MM.1S (cell line): Measurements from ENCODE around the gene CORO1C.
A peak's percentile ranks its signal among the peaks of the same experiment; 100 is the strongest.

Experiments
- DNase-seq: peaks from one replicate; pipeline ENCODE4 v3.0.0-alpha.2; 2015
- H2AFZ ChIP-seq: fragments of 300-600 bp; sonication (generic); 2 replicates; pipeline ENCODE4 v1.6.0; 2016; ENCODE audit warnings: antibody characterized with exemption, low read length
- H3F3A ChIP-seq: fragments of 300-600 bp; sonication (generic); 2 replicates; pipeline ENCODE4 v1.6.1; 2016; ENCODE audit warnings: mild to moderate bottlenecking, antibody characterized with exemption, low read length, moderate library complexity, mixed read lengths; ENCODE audit not compliant: insufficient read depth
- H3K27ac ChIP-seq: fragments of 300-600 bp; sonication (generic); 2 replicates; pipeline ENCODE4 v1.5.1; 2016; ENCODE audit warnings: mild to moderate bottlenecking, low read length
- H3K27me3 ChIP-seq: fragments of 300-600 bp; sonication (generic); replicated peaks from 2 replicates; pipeline ENCODE4 v1.6.0; 2016; ENCODE audit warnings: low read length; ENCODE audit not compliant: insufficient read depth
- H3K36me3 ChIP-seq: fragments of 300-600 bp; sonication (generic); replicated peaks from 2 replicates; pipeline ENCODE4 v1.6.1; 2016; ENCODE audit warnings: mild to moderate bottlenecking, low read length, mixed read lengths; ENCODE audit not compliant: insufficient read depth
- H3K4me1 ChIP-seq: fragments of 300-600 bp; sonication (generic); 2 replicates; pipeline ENCODE4 v1.6.1; 2016; ENCODE audit warnings: low read length, mixed read lengths
- H3K4me2 ChIP-seq: fragments of 300-600 bp; sonication (generic); 2 replicates; pipeline ENCODE4 v1.6.0; 2016; ENCODE audit warnings: low read depth, low read length
- H3K4me3 ChIP-seq: fragments of 300-600 bp; sonication (generic); 2 replicates; pipeline ENCODE4 v1.5.1; 2016; ENCODE audit warnings: low read length, mixed read lengths
- H3K79me2 ChIP-seq: fragments of 300-600 bp; sonication (generic); 2 replicates; pipeline ENCODE4 v1.6.1; 2016; ENCODE audit warnings: mixed run types, low read length, mixed read lengths
- H3K9ac ChIP-seq: fragments of 300-600 bp; sonication (generic); 2 replicates; pipeline ENCODE4 v1.6.1; 2016; ENCODE audit warnings: low read length, mixed read lengths
- H3K9me2 ChIP-seq: fragments of 300-600 bp; sonication (generic); replicated peaks from 2 replicates; pipeline ENCODE4 v1.6.1; 2016; ENCODE audit warnings: mild to moderate bottlenecking, low read length, mixed read lengths; ENCODE audit not compliant: insufficient read depth
- H3K9me3 ChIP-seq: fragments of 300-600 bp; sonication (generic); replicated peaks from 2 replicates; pipeline ENCODE4 v1.6.1; 2016; ENCODE audit warnings: mild to moderate bottlenecking, low read length, mixed read lengths; ENCODE audit not compliant: insufficient read depth
- H4K20me1 ChIP-seq: fragments of 300-600 bp; sonication (generic); 2 replicates; pipeline ENCODE4 v1.6.1; 2016; ENCODE audit warnings: mild to moderate bottlenecking, low read length, moderate library complexity, mixed read lengths; ENCODE audit not compliant: insufficient read depth
- CTCF ChIP-seq: fragments of 300-600 bp; sonication (generic); IDR thresholded peaks from 2 replicates; pipeline ENCODE4 v1.5.1; 2016; ENCODE audit warnings: antibody characterized with exemption, low read length, mixed read lengths
- EZH2 ChIP-seq: fragments of 300-600 bp; sonication (generic); optimal IDR thresholded peaks from 2 replicates; pipeline ENCODE3; 2017; ENCODE audit warnings: low read depth, mild to moderate bottlenecking, antibody characterized with exemption, low read length, mixed read lengths
- EZH2phosphoT487 ChIP-seq: fragments of 300-600 bp; sonication (generic); IDR thresholded peaks from 2 replicates; pipeline ENCODE4 v1.6.1; 2018; ENCODE audit warnings: antibody characterized with exemption, low read length

Gene CORO1C

GRCh38 chr12:108720757-108721514 lies 10.4 kb downstream of the CORO1C start:
- H3F3A ChIP-seq = 0 out of 2 replicates have a peak, but pooled peaks cover 2% of the 10 kb centered on the region
- no peak overlapping the region for H2AFZ ChIP-seq
- H3K79me2 ChIP-seq = peaks cover 99% of the 10 kb centered on the region
- peaks cover 22% of the 10 kb centered on the region for H4K20me1 ChIP-seq
- no peaks in the 10 kb centered on the region for H3K9me3 ChIP-seq
- H3K4me2 ChIP-seq = no peak overlapping the region
- H3K4me3 ChIP-seq = no peak overlapping the region
- no peaks in the 10 kb centered on the region for H3K36me3 ChIP-seq
- no peak overlapping the region for H3K27ac ChIP-seq
- no peak for DNase-seq
- no peaks in the 10 kb centered on the region for H3K9me2 ChIP-seq
- H3K27me3 ChIP-seq = no peaks in the 10 kb centered on the region
- TF ChIP-seq EZH2 (no peak), EZH2phosphoT487 (no peak), CTCF (no peak)
- peaks cover 26% of the 10 kb centered on the region for H3K4me1 ChIP-seq
- H3K9ac ChIP-seq = no peak overlapping the region

- no peak overlapping the region for H3K27ac ChIP-seq
- H3K4me1 ChIP-seq = peaks cover 19% of the 10 kb centered on the region
Measured at GRCh38 chr12:108717243-108717642, 14.1 kb downstream of the CORO1C start.

GRCh38 chr12:108714866-108715265 lies 16.5 kb downstream of the CORO1C start:
- no peak overlapping the region for H2AFZ ChIP-seq
- no peak overlapping the region; the same call in 1 of the 2 replicates for H3K27ac ChIP-seq
- H3K27me3 ChIP-seq = no peaks in the 10 kb centered on the region
- no peak overlapping the region for H3K9ac ChIP-seq
- no peaks in the 10 kb centered on the region for H3F3A ChIP-seq
- TF ChIP-seq CTCF = no peak
- no peak for TF ChIP-seq EZH2phosphoT487
- TF ChIP-seq EZH2 = no peak
- peaks cover 10% of the 10 kb centered on the region; the same call in 1 of the 2 replicates for H4K20me1 ChIP-seq
- no peaks in the 10 kb centered on the region for H3K36me3 ChIP-seq
- peak overlapping the region; percentile 51; the same call in 1 of the 2 replicates for H3K4me2 ChIP-seq
- peaks cover 24% of the 10 kb centered on the region for H3K4me1 ChIP-seq
- no peaks in the 10 kb centered on the region for H3K9me3 ChIP-seq
- DNase-seq = no peak
- H3K4me3 ChIP-seq = no peak overlapping the region
- no peaks in the 10 kb centered on the region for H3K9me2 ChIP-seq
- H3K79me2 ChIP-seq = peaks cover 100% of the 10 kb centered on the region

More at GRCh38 chr12:108717243-108717642, 14.1 kb downstream of the CORO1C start:
- no peak overlapping the region for H3K4me3 ChIP-seq
- H3K9me3 ChIP-seq = no peaks in the 10 kb centered on the region
- H3K4me2 ChIP-seq = no peak overlapping the region
- DNase-seq = no peak
- no peaks in the 10 kb centered on the region for H3K9me2 ChIP-seq
- peaks cover 99% of the 10 kb centered on the region for H3K79me2 ChIP-seq
- H4K20me1 ChIP-seq = peaks cover 8% of the 10 kb centered on the region; the same call in 1 of the 2 replicates
- H3K27me3 ChIP-seq = no peaks in the 10 kb centered on the region
- TF ChIP-seq EZH2phosphoT487 (no peak), CTCF (no peak), EZH2 (no peak)
- H3F3A ChIP-seq = no peaks in the 10 kb centered on the region
- H2AFZ ChIP-seq = no peak overlapping the region
- H3K36me3 ChIP-seq = no peaks in the 10 kb centered on the region
- H3K9ac ChIP-seq = no peak overlapping the region
